Measurements from ENCODE around the gene PBX1.

PBX1 gene

GRCh38 chr1:164759144-164759920 is 200.3 kb downstream of the PBX1 start:
- no peak for TF ChIP-seq CTCF (IDR thresholded peaks at IDR 0.05; ENCODE audit: control insufficient read depth, insufficient read depth, low read depth, low read length, missing control alignments)
- H3K4me3 ChIP-seq (ENCODE audit: control insufficient read depth, low read depth, low read length), result no peak overlapping the region
- DNase-seq (ENCODE audit: low read depth), result no peak

GRCh38 chr1:164759979-164760469 is 201.0 kb downstream of the PBX1 start:
- DNase-seq (ENCODE audit: low read depth), result no peak
- no peak overlapping the region for H3K4me3 ChIP-seq (ENCODE audit: control insufficient read depth, low read depth, low read length)

GRCh38 chr1:164760569-164760968 is 201.6 kb downstream of the PBX1 start:
- no peak overlapping the region for H3K4me3 ChIP-seq (ENCODE audit: control insufficient read depth, low read depth, low read length)
- no peak for DNase-seq (ENCODE audit: low read depth)
- no peak for TF ChIP-seq CTCF (IDR thresholded peaks at IDR 0.05; ENCODE audit: control insufficient read depth, insufficient read depth, low read depth, low read length, missing control alignments)

More at GRCh38 chr1:164759979-164760469, 201.0 kb downstream of the PBX1 start:
- no peak for TF ChIP-seq CTCF (IDR thresholded peaks at IDR 0.05; ENCODE audit: control insufficient read depth, insufficient read depth, low read depth, low read length, missing control alignments)

- H3K4me3 ChIP-seq (ENCODE audit: control insufficient read depth, low read depth, low read length), result no peak overlapping the region
- no peak for TF ChIP-seq CTCF (IDR thresholded peaks at IDR 0.05; ENCODE audit: control insufficient read depth, insufficient read depth, low read depth, low read length, missing control alignments)
- DNase-seq (ENCODE audit: low read depth), result no peak
Observed at GRCh38 chr1:164761009-164761408, 202.0 kb downstream of the PBX1 start.

GRCh38 chr1:164763098-164763497 is 204.1 kb downstream of the PBX1 start:
- no peak for TF ChIP-seq CTCF (IDR thresholded peaks at IDR 0.05; ENCODE audit: control insufficient read depth, insufficient read depth, low read depth, low read length, missing control alignments)
- no peak for DNase-seq (ENCODE audit: low read depth)
- H3K4me3 ChIP-seq (ENCODE audit: control insufficient read depth, low read depth, low read length), result no peak overlapping the region

- H3K4me3 ChIP-seq (ENCODE audit: control insufficient read depth, low read depth, low read length), result no peak overlapping the region
- TF ChIP-seq CTCF (IDR thresholded peaks at IDR 0.05; ENCODE audit: control insufficient read depth, insufficient read depth, low read depth, low read length, missing control alignments), result no peak
- no peak for DNase-seq (ENCODE audit: low read depth)
Observed at GRCh38 chr1:164764333-164764732, 205.3 kb downstream of the PBX1 start.
